ENCODE results near the gene TMEM63B. TPM values are rescaled to one million over a fixed set of nuclear protein-coding genes. Genes with fewer than 3 reads are reported as not detected.

TMEM63B gene
- polyA plus RNA-seq, 2 of the 4 experiments (the other 2 are of a cell fraction) = 21.6 to 24.0 TPM

- ChIA-PET POLR2A (no interaction called here), CTCF (interaction anchor here (0.8 to 1.3 kb wide), 6 partner anchors 15 to 77 kb away, joined by 3 to 7 read pairs (median 4); no protein-coding TSS in a partner anchor)
- H3K4me1 ChIP-seq = no peaks in the 10 kb centered on the region
- TF ChIP-seq CBX8 (IDR thresholded peaks at IDR 0.05) (no peak), HDAC2 (IDR thresholded peaks at IDR 0.05) (no peak), ATOH8 (CRISPR knock-in tag; IDR thresholded peaks at IDR 0.05; ENCODE audit: low read depth) (no peak), POLR2A (IDR thresholded peaks at IDR 0.05; ENCODE audit: low read length) (no peak), FOSB (CRISPR knock-in tag; IDR thresholded peaks at IDR 0.05) (no peak), NFE2L2 (conservative IDR thresholded peaks at IDR 0.05; ENCODE audit: low read length) (no peak), EHMT2 (IDR thresholded peaks at IDR 0.05; ENCODE audit: low read depth) (no peak), MYC (IDR thresholded peaks at IDR 0.05; ENCODE audit: borderline replicate concordance, low read length) (no peak), FOXS1 (CRISPR knock-in tag; IDR thresholded peaks at IDR 0.05) (no peak), ESRRA (IDR thresholded peaks at IDR 0.05; ENCODE audit: borderline replicate concordance, low read length) (no peak), ZC3H11A (IDR thresholded peaks at IDR 0.05) (no peak), RARB (CRISPR knock-in tag; IDR thresholded peaks at IDR 0.05) (no peak), PHF8 (IDR thresholded peaks at IDR 0.05; ENCODE audit: borderline replicate concordance, low read depth) (no peak), RAD21 (conservative IDR thresholded peaks at IDR 0.05 in 1 of 2, IDR thresholded peaks at IDR 0.05 in 1 of 2) (no peak), HMGXB4 (CRISPR knock-in tag; IDR thresholded peaks at IDR 0.05; ENCODE audit: borderline replicate concordance) (no peak), BHLHE40 (IDR thresholded peaks at IDR 0.05; ENCODE audit: low read depth, low read length) (no peak)
- no peaks in the 10 kb centered on the region for H3K9me3 ChIP-seq
- WGBS (ENCODE audit: missing lambda C conversion rate) = 64% methylated on average over 9 of the region's 9 CpGs
- DNase-seq (ENCODE audit: low read depth in 1 of 2, low spot score in 1 of 2) (no peak), FAIRE-seq (no peak), ATAC-seq (no peak)
- no peak overlapping the region for H3K4me2 ChIP-seq
- no peak overlapping the region for H3K27ac ChIP-seq
- H3K4me3 ChIP-seq = no peak overlapping the region
These were observed 41.8 kb downstream of the TMEM63B start for GRCh38 chr6:44169154-44169553.

GRCh38 chr6:44169886-44170570 is 42.7 kb downstream of the TMEM63B start:
- ChIA-PET POLR2A (no interaction called here), CTCF (interaction anchor here (0.5 to 2.4 kb wide), 7 partner anchors 17 to 169 kb away, joined by 3 to 7 read pairs (median 4); no protein-coding TSS in a partner anchor)
- H3K4me3 ChIP-seq = no peak overlapping the region
- H3K27ac ChIP-seq = no peak overlapping the region
- no peak for TF ChIP-seq RNF2 (IDR thresholded peaks at IDR 0.05; ENCODE audit: borderline replicate concordance, low read depth)
- TF ChIP-seq ZFP36 (IDR thresholded peaks at IDR 0.05; ENCODE audit: borderline replicate concordance, partially characterized antibody) = no peak
- TF ChIP-seq JUN (IDR thresholded peaks at IDR 0.05) = no peak
- no peak for TF ChIP-seq CHD2 (IDR thresholded peaks at IDR 0.05; ENCODE audit: low read length, partially characterized antibody)
- TF ChIP-seq PBX3 (IDR thresholded peaks at IDR 0.05) = no peak
- no peak for TF ChIP-seq SREBF2 (IDR thresholded peaks at IDR 0.05)
- no peak for TF ChIP-seq CTCF (IDR thresholded peaks at IDR 0.05)
- no peak for TF ChIP-seq GATA3 (IDR thresholded peaks at IDR 0.05; ENCODE audit: borderline replicate concordance)
- no peak for TF ChIP-seq JUNB (IDR thresholded peaks at IDR 0.05)
- no peak for TF ChIP-seq KDM5A (IDR thresholded peaks at IDR 0.05)
- no peak for TF ChIP-seq USF2 (IDR thresholded peaks at IDR 0.05)
- TF ChIP-seq NR3C1 (IDR thresholded peaks at IDR 0.05) = no peak
- no peak for TF ChIP-seq POLR2AphosphoS2 (conservative IDR thresholded peaks at IDR 0.05; ENCODE audit: low read length)
- TF ChIP-seq TFCP2L1 (CRISPR knock-in tag; IDR thresholded peaks at IDR 0.05) = no peak
- TF ChIP-seq CBX8 (IDR thresholded peaks at IDR 0.05) = no peak
- no peak for TF ChIP-seq MYC (IDR thresholded peaks at IDR 0.05; ENCODE audit: borderline replicate concordance, low read length)
- no peak for TF ChIP-seq EP300 (IDR thresholded peaks at IDR 0.05)
- TF ChIP-seq ESRRA (IDR thresholded peaks at IDR 0.05; ENCODE audit: borderline replicate concordance, low read length) = no peak
- no peak for FAIRE-seq
- no peak for ATAC-seq
- H3K4me2 ChIP-seq = no peak overlapping the region
- H3K4me1 ChIP-seq = no peaks in the 10 kb centered on the region
- no peaks in the 10 kb centered on the region for H3K9me3 ChIP-seq
- WGBS (ENCODE audit: missing lambda C conversion rate) = 55% methylated on average over 8 of the region's 10 CpGs
- DNase-seq (ENCODE audit: low read depth in 1 of 2, low spot score in 1 of 2) = no peak
